ENCODE results near the gene MLXIP. TPM values are rescaled to one million over a fixed set of nuclear protein-coding genes. Genes with fewer than 3 reads are reported as not detected.

Gene MLXIP
- total RNA-seq, 4 donors from 2014 or later, result 34.0 to 70.1 (median 46.2) TPM

DNA sequence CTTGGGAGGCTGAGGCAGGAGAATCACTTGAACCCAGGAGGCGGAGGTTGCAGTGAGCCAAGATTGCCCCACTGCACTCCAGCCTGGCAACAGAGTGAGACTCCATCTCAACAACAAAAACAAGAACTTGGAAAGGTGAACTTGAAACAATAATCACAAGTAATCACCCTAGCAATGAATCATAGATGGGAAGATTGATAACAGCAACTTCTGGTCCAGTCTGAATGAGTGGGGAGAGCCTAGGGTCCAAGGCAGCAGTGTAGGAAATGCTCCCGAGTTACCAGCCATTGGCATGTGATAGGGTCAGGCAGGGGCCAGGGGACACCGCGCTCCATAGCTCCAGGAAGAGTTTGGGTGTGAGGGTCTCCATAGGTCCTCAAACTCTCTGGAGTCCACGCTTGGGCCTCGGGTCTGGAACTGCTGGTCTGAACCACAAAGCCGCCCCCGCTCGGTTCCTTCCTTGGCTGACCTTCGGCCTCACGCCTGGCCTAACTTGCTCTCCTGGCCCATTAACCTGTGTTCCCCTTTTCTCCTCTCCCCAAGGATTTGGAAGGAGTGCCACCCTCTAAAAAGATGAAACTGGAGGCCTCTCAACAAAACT is 19.9 kb upstream of the MLXIP start:
- Histone ChIP-seq H3K4me1 (peaks cover 17 to 29% of the 10 kb centered on the region in 2 donors), H3K27ac (no peak overlapping the region), H3K27me3 (no peaks in the 10 kb centered on the region), H3K36me3 (no peaks in the 10 kb centered on the region), H3K9me3 (no peaks in the 10 kb centered on the region), H3K4me3 (replicated peaks in 1 of 3) (no peak overlapping the region)
- DNase-seq, result no peak
- no peak for TF ChIP-seq POLR2A (IDR thresholded peaks at IDR 0.05)
- intact Hi-C loops (cut with DNase I), result no loop called here
- 96% methylated on average over 11 of the region's 11 CpGs for WGBS, 2 donors

DNA sequence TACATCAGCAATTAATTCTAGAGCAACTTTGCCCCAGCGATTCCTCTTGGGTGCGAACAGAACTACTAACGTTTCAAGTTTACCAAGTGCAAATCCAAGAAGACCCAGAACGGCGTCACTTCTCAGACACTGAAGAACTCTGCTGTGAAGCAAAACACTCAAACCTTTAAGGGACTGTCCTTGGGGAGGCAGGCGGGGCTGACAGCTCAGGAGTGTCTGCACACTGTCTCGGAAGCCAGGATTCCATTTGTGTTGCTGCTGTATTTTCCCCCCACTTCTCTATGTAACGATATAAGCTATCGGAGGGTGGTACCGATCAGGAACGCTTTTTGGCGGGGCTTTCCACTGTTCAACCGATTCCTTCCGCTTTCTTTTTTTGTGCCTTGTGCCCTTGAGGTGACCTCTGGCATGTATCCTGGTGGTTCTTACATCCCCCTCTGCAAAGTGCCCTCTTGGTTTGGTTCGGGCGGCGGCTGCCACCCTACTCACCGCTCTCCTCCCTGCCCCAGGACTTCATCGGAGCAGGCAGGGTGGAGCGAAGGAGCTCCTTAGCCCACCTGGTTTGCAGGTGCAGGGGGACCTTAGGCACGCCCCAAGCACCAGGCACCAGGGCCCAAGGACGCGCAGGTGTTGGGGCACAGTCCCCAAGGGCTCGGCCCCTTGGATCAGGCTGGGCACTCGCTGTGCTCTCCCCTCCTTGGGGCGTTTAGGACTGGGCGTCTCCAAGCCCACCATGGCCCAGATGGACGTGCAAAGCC is 19.2 kb upstream of the MLXIP start:
- H3K27ac ChIP-seq, result no peak overlapping the region
- TF ChIP-seq POLR2A (IDR thresholded peaks at IDR 0.05), result no peak
- TF ChIP-seq, protein P1, sequence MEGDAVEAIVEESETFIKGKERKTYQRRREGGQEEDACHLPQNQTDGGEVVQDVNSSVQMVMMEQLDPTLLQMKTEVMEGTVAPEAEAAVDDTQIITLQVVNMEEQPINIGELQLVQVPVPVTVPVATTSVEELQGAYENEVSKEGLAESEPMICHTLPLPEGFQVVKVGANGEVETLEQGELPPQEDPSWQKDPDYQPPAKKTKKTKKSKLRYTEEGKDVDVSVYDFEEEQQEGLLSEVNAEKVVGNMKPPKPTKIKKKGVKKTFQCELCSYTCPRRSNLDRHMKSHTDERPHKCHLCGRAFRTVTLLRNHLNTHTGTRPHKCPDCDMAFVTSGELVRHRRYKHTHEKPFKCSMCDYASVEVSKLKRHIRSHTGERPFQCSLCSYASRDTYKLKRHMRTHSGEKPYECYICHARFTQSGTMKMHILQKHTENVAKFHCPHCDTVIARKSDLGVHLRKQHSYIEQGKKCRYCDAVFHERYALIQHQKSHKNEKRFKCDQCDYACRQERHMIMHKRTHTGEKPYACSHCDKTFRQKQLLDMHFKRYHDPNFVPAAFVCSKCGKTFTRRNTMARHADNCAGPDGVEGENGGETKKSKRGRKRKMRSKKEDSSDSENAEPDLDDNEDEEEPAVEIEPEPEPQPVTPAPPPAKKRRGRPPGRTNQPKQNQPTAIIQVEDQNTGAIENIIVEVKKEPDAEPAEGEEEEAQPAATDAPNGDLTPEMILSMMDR (IDR thresholded peaks at IDR 0.05), result no peak
- no peaks in the 10 kb centered on the region for H3K9me3 ChIP-seq
- peaks cover 25 to 30% of the 10 kb centered on the region in 2 donors for H3K4me1 ChIP-seq
- H3K27me3 ChIP-seq, result no peaks in the 10 kb centered on the region
- no peaks in the 10 kb centered on the region for H3K36me3 ChIP-seq
- intact Hi-C loops (cut with DNase I), result no loop called here
- 93 to 94% methylated on average over 28 of the region's 28 CpGs for WGBS, 2 donors
- DNase-seq, result no peak
- no peak overlapping the region for H3K4me3 ChIP-seq (replicated peaks in 1 of 3)

DNA sequence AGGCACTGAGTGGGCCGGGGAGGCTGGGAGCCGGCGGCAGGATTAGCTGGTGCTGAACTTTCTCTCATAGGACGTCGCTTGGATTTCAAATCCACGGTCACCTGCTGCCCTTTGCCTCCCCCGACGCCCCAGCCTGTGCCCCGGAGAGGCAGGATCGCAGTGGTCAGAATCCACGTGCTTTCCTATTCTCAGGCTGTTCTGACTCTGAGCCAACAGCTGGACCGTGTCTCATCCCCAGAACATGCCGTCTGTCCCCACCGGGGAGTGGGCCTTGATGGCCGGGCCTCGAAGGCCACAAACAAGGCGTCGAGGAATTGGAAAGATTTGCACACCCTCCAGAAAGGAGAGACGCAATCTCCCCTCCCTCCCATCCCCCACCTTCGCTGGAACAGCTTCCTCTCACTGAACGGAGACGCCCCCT is 18.5 kb upstream of the MLXIP start:
- Histone ChIP-seq H3K36me3 (no peaks in the 10 kb centered on the region), H3K4me3 (replicated peaks in 1 of 3) (no peak overlapping the region)
- intact Hi-C loops (cut with DNase I), result no loop called here

DNA sequence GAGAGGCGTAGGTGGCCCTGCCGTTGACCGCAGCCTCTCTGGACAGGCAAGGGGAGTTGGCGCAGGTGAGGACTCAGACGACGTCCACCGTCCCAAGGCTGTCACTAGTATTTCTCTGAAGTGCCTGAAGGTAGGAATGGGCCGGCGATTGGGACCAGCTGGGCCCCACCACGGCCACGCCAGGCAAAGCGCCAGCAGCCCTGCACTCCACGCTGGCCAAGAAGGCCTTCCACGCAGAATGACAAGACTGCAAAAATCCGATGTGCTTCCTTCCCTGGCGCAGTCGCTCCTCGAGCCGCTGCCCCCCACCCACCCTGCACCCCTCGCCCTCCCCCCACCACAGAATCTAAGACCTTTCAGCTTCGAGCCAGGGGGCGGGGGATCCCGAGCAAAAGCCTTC is 17.3 kb upstream of the MLXIP start:
- H3K27ac ChIP-seq, result peak overlapping the region in 1 of 3 donors; percentile 94
- no peaks in the 10 kb centered on the region for H3K9me3 ChIP-seq
- H3K36me3 ChIP-seq, result no peaks in the 10 kb centered on the region
- DNase-seq, result no peak
- 94% methylated on average over 4 to 23 of the region's 23 CpGs for WGBS, 2 donors
- H3K4me3 ChIP-seq (replicated peaks in 1 of 3), result no peak overlapping the region
- H3K27me3 ChIP-seq, result no peaks in the 10 kb centered on the region
- intact Hi-C loops (cut with DNase I), result no loop called here
- no peak for TF ChIP-seq POLR2A (IDR thresholded peaks at IDR 0.05)
- TF ChIP-seq, protein P1 (IDR thresholded peaks at IDR 0.05), result no peak
- H3K4me1 ChIP-seq, result peaks cover 42 to 45% of the 10 kb centered on the region in 2 donors

More for the DNA sequence above, 18.5 kb upstream of the MLXIP start:
- Histone ChIP-seq H3K9me3 (no peaks in the 10 kb centered on the region), H3K4me1 (peaks cover 32 to 34% of the 10 kb centered on the region in 2 donors), H3K27me3 (no peaks in the 10 kb centered on the region), H3K27ac (no peak overlapping the region)
- WGBS, 2 donors, result 77 to 79% methylated on average over 22 of the region's 22 CpGs
- no peak for DNase-seq
- no peak for TF ChIP-seq POLR2A (IDR thresholded peaks at IDR 0.05)
- TF ChIP-seq, protein P1 (IDR thresholded peaks at IDR 0.05), result no peak

DNA sequence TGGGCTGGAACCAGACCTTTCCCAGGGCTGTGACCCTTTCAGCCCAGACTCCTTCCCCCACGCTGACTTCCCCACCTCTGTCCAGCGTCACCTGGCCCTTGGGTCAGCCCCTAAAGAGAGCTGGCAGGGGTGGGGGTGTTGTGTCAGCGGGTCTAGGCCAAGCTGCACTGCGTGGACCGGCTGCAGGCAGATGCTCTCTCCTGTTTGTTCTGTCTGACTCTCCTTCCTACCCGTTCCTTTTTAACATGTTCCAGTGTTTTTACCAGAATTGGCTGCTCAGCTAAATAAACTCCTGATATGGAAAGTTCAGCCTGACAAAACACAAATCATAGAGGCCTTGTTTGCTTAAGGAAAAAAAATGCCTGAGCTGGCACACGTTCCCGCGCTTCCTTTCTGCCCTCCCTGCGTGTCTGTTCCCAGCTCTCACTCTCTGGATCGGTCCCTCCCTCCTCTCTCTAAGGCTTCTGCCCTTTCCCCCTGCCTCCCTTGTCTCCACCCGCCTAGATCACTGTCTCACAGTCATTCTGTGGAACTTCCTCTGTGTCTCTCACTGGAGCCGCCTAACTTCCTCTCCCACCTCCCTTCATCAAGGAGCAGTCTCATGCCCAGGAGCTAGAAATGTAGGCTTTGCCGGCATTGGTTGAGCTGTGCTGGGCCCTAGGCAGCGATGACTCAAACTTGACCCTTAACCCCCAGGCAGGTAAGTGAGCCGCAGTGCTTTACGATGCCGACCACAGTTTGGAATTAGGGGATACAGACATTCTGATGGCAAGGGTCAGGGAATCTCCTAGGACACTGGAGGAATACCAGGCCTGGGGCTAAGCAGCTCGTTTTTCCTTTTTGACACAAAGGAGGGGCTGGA is 15.5 kb upstream of the MLXIP start:
- 18 to 23% methylated on average over 19 of the region's 19 CpGs for WGBS, 2 donors
- intact Hi-C loops (cut with DNase I), result no loop called here
- no peaks in the 10 kb centered on the region for H3K9me3 ChIP-seq
- peak overlapping the region; percentile 85 to 94 (median 89) for H3K27ac ChIP-seq
- H3K4me1 ChIP-seq, result peaks cover 55 to 63% of the 10 kb centered on the region in 2 donors
- peak; percentile 74 to 77 for DNase-seq
- H3K4me3 ChIP-seq (replicated peaks in 1 of 3), result no peak overlapping the region
- TF ChIP-seq, protein P1 (IDR thresholded peaks at IDR 0.05), result no peak
- TF ChIP-seq POLR2A (IDR thresholded peaks at IDR 0.05), result peak in 1 of 2 donors; percentile 41
- H3K27me3 ChIP-seq, result no peaks in the 10 kb centered on the region
- H3K36me3 ChIP-seq, result no peaks in the 10 kb centered on the region
